CD4-positive, alpha-beta T cell (primary cell): ENCODE measurements around the gene CFAP54. TPM values are rescaled to one million over a fixed set of nuclear protein-coding genes. Genes with fewer than 3 reads are reported as not detected.

Experiments used
- ATAC-seq: fragments of 200-7000 bp; cut with Tn5 transposase; one replicate; pipeline ENCODE4 v1.10.0; 2022; ENCODE audit warnings: mild to moderate bottlenecking; ENCODE audit not compliant: poor library complexity
- CTCF ChIA-PET: fragments of 350-600 bp; sonication (Branson Sonifier 250); formaldehyde crosslinking; loops from one replicate; lab custom pipeline; 2021; ENCODE audit warnings: antibody characterized with exemption, inconsistent platforms; lab: Charles Lee
- POLR2A ChIA-PET: fragments of 350-600 bp; sonication (Branson Sonifier 250); formaldehyde crosslinking; loops from one replicate; lab custom pipeline; 2021; ENCODE audit warnings: antibody characterized with exemption, inconsistent platforms; lab: Charles Lee
- DNase-seq, 14 experiments: peaks; one replicate each; pipeline ENCODE4 v3.0.0-alpha.2; 2013 to 2020; ENCODE audit warnings: mixed read lengths in 2 of 14
- H3K27ac ChIP-seq, 2 donors: one replicate each; pipeline versions ENCODE4 v1.5.1 to v1.7.0; 2013; ENCODE audit warnings: low read length in 2 of 2, low read depth in 1 of 2, mild to moderate bottlenecking in 1 of 2
- H3K27me3 ChIP-seq, 2 experiments: 1 replicate in 1 of 2; 2 replicates in 1 of 2; pipeline versions ENCODE4 v1.6.1 to v1.7.0; 2013; ENCODE audit warnings: low read length in 2 of 2, control low read depth in 1 of 2, mild to moderate bottlenecking in 1 of 2, moderate library complexity in 1 of 2; ENCODE audit not compliant: insufficient read depth in 2 of 2, control insufficient read depth in 1 of 2
- H3K36me3 ChIP-seq: one replicate; pipeline ENCODE4 v1.6.1; 2013; ENCODE audit warnings: low read length, control low read depth; ENCODE audit not compliant: insufficient read depth
- H3K4me1 ChIP-seq: one replicate; pipeline ENCODE4 v1.6.1; 2013; ENCODE audit warnings: low read length, control low read depth; ENCODE audit not compliant: insufficient read depth
- H3K4me3 ChIP-seq: one replicate; pipeline ENCODE4 v1.5.1; 2013; ENCODE audit warnings: mild to moderate bottlenecking, low read length, moderate library complexity
- H3K9me3 ChIP-seq, 2 experiments: 1 replicate in 1 of 2; 2 replicates in 1 of 2; pipeline versions ENCODE4 v1.6.1 to v1.7.0; 2013; ENCODE audit warnings: low read length in 2 of 2, mild to moderate bottlenecking in 2 of 2, control low read depth in 1 of 2, moderate library complexity in 1 of 2; ENCODE audit not compliant: control insufficient read depth in 1 of 2, insufficient read depth in 1 of 2
- H3K27ac Mint-ChIP-seq: one replicate; pipeline ENCODE4 v1.8.0; 2020; ENCODE audit warnings: mixed read lengths
- H3K27me3 Mint-ChIP-seq: one replicate; pipeline ENCODE4 v1.8.0; 2021; ENCODE audit warnings: mixed read lengths
- H3K36me3 Mint-ChIP-seq: one replicate; pipeline ENCODE4 v1.8.0; 2021; ENCODE audit warnings: low read depth, mixed read lengths
- H3K4me1 Mint-ChIP-seq: one replicate; pipeline ENCODE4 v1.8.0; 2021; ENCODE audit warnings: low read depth, mixed read lengths
- H3K4me3 Mint-ChIP-seq: one replicate; pipeline ENCODE4 v1.8.0; 2020; ENCODE audit warnings: mild to moderate bottlenecking, mixed read lengths
- H3K9me3 Mint-ChIP-seq: one replicate; pipeline ENCODE4 v1.8.0; 2020; ENCODE audit warnings: mixed read lengths
- intact Hi-C, 2 experiments: fragments of 100-400 bp; cut with DNase I in 1 of 2; cut with micrococcal nuclease in 1 of 2; formaldehyde crosslinking; loops; one replicate each; pipeline versions ENCODE4 v1.15.1 to v1.9.0; 2023 to 2025; cut with DNase I, micrococcal nuclease
- total RNA-seq, 174 experiments: library from RNA in 2 of 174; stranded (reverse) in 2 of 174; gene quantifications; one replicate each; pipeline ENCODE4 v1.2.3 and lab custom pipeline; 2021 to 2026
- TF ChIP-seq, protein P1 (sequence below): fragments of 200-600 bp; IDR thresholded peaks from one replicate; pipeline ENCODE4 v1.8.0; 2022; ENCODE audit warnings: antibody characterized with exemption, mild to moderate bottlenecking

Gene CFAP54
- total RNA-seq, 2 experiments from 2014 or later, result 0.20 to 0.22 TPM

DNA sequence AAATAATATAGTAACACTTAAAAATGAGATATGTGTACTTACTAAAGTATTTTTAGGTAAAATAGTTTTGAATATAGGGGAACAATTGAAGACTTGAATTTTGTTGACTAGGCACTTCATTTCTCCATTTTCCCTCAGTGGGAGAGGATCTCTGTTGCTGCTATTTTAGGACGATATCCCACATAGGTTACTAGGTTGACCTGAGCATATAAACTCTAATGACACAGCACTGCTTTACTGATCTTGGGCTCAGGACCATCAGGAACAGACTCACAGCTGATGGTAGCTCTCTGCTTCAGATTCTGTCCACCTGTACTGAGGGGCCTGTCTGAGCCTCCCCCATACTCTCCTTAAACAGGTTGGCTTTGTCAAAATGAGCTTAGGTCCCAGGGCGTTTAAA lies 423.6 kb downstream of the CFAP54 start:
- H3K4me1 ChIP-seq, result peaks cover 14% of the 10 kb centered on the region
- Mint-ChIP-seq H3K36me3 (peaks cover 40% of the 10 kb centered on the region), H3K4me1 (peaks cover 70% of the 10 kb centered on the region), H3K27ac (no peak overlapping the region), H3K4me3 (no peak overlapping the region), H3K9me3 (peaks cover 2% of the 10 kb centered on the region), H3K27me3 (no peaks in the 10 kb centered on the region)
- no peaks in the 10 kb centered on the region for H3K9me3 ChIP-seq
- ChIA-PET POLR2A (no interaction called here), CTCF (interaction anchor here (1.6 kb wide), 1 partner anchor 10 kb away, joined by 4 read pairs; no protein-coding TSS in a partner anchor)
- H3K36me3 ChIP-seq, result peaks cover 7% of the 10 kb centered on the region
- H3K4me3 ChIP-seq, result no peak overlapping the region
- TF ChIP-seq, protein P1, sequence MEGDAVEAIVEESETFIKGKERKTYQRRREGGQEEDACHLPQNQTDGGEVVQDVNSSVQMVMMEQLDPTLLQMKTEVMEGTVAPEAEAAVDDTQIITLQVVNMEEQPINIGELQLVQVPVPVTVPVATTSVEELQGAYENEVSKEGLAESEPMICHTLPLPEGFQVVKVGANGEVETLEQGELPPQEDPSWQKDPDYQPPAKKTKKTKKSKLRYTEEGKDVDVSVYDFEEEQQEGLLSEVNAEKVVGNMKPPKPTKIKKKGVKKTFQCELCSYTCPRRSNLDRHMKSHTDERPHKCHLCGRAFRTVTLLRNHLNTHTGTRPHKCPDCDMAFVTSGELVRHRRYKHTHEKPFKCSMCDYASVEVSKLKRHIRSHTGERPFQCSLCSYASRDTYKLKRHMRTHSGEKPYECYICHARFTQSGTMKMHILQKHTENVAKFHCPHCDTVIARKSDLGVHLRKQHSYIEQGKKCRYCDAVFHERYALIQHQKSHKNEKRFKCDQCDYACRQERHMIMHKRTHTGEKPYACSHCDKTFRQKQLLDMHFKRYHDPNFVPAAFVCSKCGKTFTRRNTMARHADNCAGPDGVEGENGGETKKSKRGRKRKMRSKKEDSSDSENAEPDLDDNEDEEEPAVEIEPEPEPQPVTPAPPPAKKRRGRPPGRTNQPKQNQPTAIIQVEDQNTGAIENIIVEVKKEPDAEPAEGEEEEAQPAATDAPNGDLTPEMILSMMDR, result no peak
- H3K27ac ChIP-seq, result no peak overlapping the region
- DNase-seq (no peak), ATAC-seq (no peak)
- intact Hi-C loops, result loop anchor here in 1 of 2 experiments (10.0 kb wide), 1 partner anchor 968 kb away; the partner anchor contains the start of genes AMDHD1 and CCDC38
- no peaks in the 10 kb centered on the region for H3K27me3 ChIP-seq

DNA sequence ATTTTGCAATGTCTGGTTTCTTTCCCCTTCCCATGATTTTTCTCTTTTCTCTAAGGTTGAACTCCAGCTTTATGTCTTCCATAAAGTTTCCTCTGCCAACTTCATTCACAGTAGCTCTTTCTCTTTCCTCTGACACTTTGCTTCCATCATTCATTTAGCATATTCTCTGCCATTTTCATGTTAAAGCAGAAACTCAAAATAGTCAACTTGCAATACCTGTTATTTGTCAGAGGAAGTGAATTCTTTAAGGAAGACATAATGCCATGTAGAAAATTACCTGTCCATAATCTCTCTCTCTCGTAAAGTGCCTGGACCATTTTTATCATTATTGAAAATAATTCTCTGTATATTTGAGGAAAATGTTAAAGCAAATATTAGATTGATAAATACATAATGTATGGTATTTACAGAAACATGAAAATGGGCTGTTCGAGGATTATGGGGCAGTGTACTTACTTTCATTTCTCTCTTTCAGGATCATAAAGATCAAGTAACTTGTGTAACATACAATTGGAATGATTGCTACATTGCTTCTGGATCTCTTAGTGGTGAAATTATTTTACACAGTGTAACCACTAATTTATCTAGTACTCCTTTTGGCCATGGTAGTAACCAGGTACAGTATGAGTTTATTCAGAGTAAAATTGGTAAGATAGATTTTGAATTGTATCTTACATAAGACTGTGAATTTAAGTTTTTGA lies 430.3 kb downstream of the CFAP54 start:
- Histone ChIP-seq H3K27ac (no peak overlapping the region), H3K36me3 (peaks cover 16% of the 10 kb centered on the region), H3K4me1 (no peaks in the 10 kb centered on the region), H3K9me3 (no peaks in the 10 kb centered on the region), H3K4me3 (no peak overlapping the region), H3K27me3 (no peaks in the 10 kb centered on the region)
- ChIA-PET CTCF (no interaction called here), POLR2A (interaction anchor here (0.8 kb wide), 1 partner anchor 11 kb away, joined by 3 read pairs; no protein-coding TSS in a partner anchor)
- intact Hi-C loops, result loop anchor here in 1 of 2 experiments (10.0 kb wide), 1 partner anchor 975 kb away; the partner anchor contains the start of genes AMDHD1 and CCDC38
- no peak for DNase-seq
- Mint-ChIP-seq H3K36me3 (peaks cover 76% of the 10 kb centered on the region), H3K4me3 (no peak overlapping the region), H3K4me1 (peaks cover 29% of the 10 kb centered on the region), H3K9me3 (peaks cover 2% of the 10 kb centered on the region), H3K27me3 (no peaks in the 10 kb centered on the region), H3K27ac (no peak overlapping the region)
- TF ChIP-seq, protein P1, result no peak
- no peak for ATAC-seq

Other genes with a start within 250 kb of the CFAP54 start
- 100 to 1,000 TPM; 112 to 113 TPM for gene CDK17, start 89.1 kb upstream of the CFAP54 start, total RNA-seq